B cell (primary cell): ENCODE measurements around the gene CDH16. TPM values are rescaled to one million over a fixed set of nuclear protein-coding genes. Genes with fewer than 3 reads are reported as not detected.
"Not testable (repeated sequence)": the region's sequence is repeated elsewhere in the genome, so short reads cannot be mapped to it uniquely, and the experiment has no call there.

ENCODE experiments used
- ATAC-seq: fragments of 200-7000 bp; cut with Tn5 transposase; one replicate; pipeline ENCODE4 v1.10.0; 2021; ENCODE audit warnings: low read depth, mild to moderate bottlenecking, moderate number of reproducible peaks, moderate library complexity
- CTCF ChIA-PET: fragments of 350-600 bp; sonication (Branson Sonifier 250); formaldehyde crosslinking; loops from one replicate; lab custom pipeline; 2021; ENCODE audit warnings: antibody characterized with exemption, inconsistent platforms; lab: Charles Lee
- POLR2A ChIA-PET: fragments of 350-600 bp; sonication (Branson Sonifier 250); formaldehyde crosslinking; loops from one replicate; lab custom pipeline; 2021; ENCODE audit warnings: antibody characterized with exemption; lab: Charles Lee
- DNase-seq: peaks from one replicate; pipeline ENCODE4 v3.0.0; 2013
- H2AFZ ChIP-seq: 2 replicates; pipeline ENCODE4 v1.6.1; 2012; ENCODE audit warnings: mild to moderate bottlenecking, low read depth, low read length; ENCODE audit not compliant: insufficient read depth, poor library complexity, severe bottlenecking
- H3K27ac ChIP-seq, 2 donors: 1 replicate in 1 of 2; 2 replicates in 1 of 2; pipeline ENCODE4 v1.5.1; 2012 to 2013; ENCODE audit warnings: low read length in 2 of 2, mild to moderate bottlenecking in 2 of 2, moderate library complexity in 1 of 2
- H3K27me3 ChIP-seq, 4 experiments: fragments of 200-600 bp in 1 of 4; sonication (generic) in 1 of 4; replicated peaks in 1 of 4; 1 replicate in 2 of 4; 2 replicates in 2 of 4; pipeline versions ENCODE4 v1.6.1 to v1.7.0; 2013 to 2016; ENCODE audit warnings: low read length in 3 of 4, mild to moderate bottlenecking in 2 of 4, mixed read lengths in 1 of 4, moderate library complexity in 1 of 4; ENCODE audit not compliant: insufficient read depth in 4 of 4, control insufficient read depth in 3 of 4; ENCODE audit errors: control extremely low read depth in 1 of 4
- H3K36me3 ChIP-seq, 2 experiments: replicated peaks in 1 of 2; 1 replicate in 1 of 2; 2 replicates in 1 of 2; pipeline versions ENCODE4 v1.6.1 to v1.7.1; 2013; ENCODE audit warnings: low read length in 1 of 2; ENCODE audit not compliant: insufficient read depth in 2 of 2, control insufficient read depth in 1 of 2; ENCODE audit errors: control extremely low read depth in 1 of 2, extremely low read depth in 1 of 2
- H3K4me1 ChIP-seq, 2 donors: fragments of 200-600 bp in 1 of 2; sonication (generic) in 1 of 2; 1 replicate in 1 of 2; 2 replicates in 1 of 2; pipeline versions ENCODE4 v1.5.1 to v1.6.1; 2013 to 2017; ENCODE audit warnings: low read length in 2 of 2; ENCODE audit not compliant: control insufficient read depth in 2 of 2, insufficient read depth in 2 of 2
- H3K4me2 ChIP-seq: replicated peaks from 2 replicates; pipeline ENCODE3; 2012; ENCODE audit warnings: mild to moderate bottlenecking, low read depth, low read length; ENCODE audit not compliant: poor library complexity, severe bottlenecking
- H3K4me3 ChIP-seq, 5 experiments: fragments of 200-600 bp in 1 of 5; sonication (generic) in 1 of 5; 1 replicate in 3 of 5; 2 replicates in 2 of 5; pipeline versions ENCODE4 v1.5.1 to v1.7.0; 2011 to 2016; ENCODE audit warnings: low read length in 4 of 5, mild to moderate bottlenecking in 4 of 5, low read depth in 2 of 5, control low read depth in 1 of 5, moderate library complexity in 1 of 5; ENCODE audit not compliant: insufficient read depth in 1 of 5; ENCODE audit errors: control extremely low read depth in 1 of 5, extremely low read depth in 1 of 5
- H3K79me2 ChIP-seq: fragments of 200-600 bp; sonication (generic); one replicate; pipeline ENCODE4 v1.6.0; 2016; ENCODE audit warnings: low read length; ENCODE audit not compliant: control insufficient read depth, insufficient read depth
- H3K9ac ChIP-seq: fragments of 200-600 bp; sonication (generic); 2 replicates; pipeline ENCODE4 v1.6.1; 2017; ENCODE audit warnings: mild to moderate bottlenecking, low read length, moderate library complexity
- H3K9me3 ChIP-seq, 3 donors: one replicate each; pipeline versions ENCODE4 v1.6.1 to v1.7.1; 2013; ENCODE audit warnings: low read length in 2 of 3; ENCODE audit not compliant: control insufficient read depth in 2 of 3, insufficient read depth in 1 of 3; ENCODE audit errors: control extremely low read depth in 1 of 3
- H4K20me1 ChIP-seq: 2 replicates; pipeline ENCODE4 v1.6.0; 2012; ENCODE audit warnings: mild to moderate bottlenecking, low read length; ENCODE audit not compliant: insufficient read depth, control insufficient read depth, poor library complexity, severe bottlenecking
- H3K27ac Mint-ChIP-seq: one replicate; pipeline ENCODE4 v1.8.0; 2021; ENCODE audit warnings: mixed read lengths
- H3K27me3 Mint-ChIP-seq: one replicate; pipeline ENCODE4 v1.8.0; 2021; ENCODE audit warnings: mixed read lengths
- H3K4me1 Mint-ChIP-seq: one replicate; pipeline ENCODE4 v1.8.0; 2021; ENCODE audit warnings: mixed read lengths
- H3K4me3 Mint-ChIP-seq: one replicate; pipeline ENCODE4 v1.8.0; 2021; ENCODE audit warnings: mixed read lengths
- H3K9me3 Mint-ChIP-seq: one replicate; pipeline ENCODE4 v1.8.0; 2022; ENCODE audit warnings: mixed read lengths; ENCODE audit not compliant: insufficient read depth
- EZH2 ChIP-seq: IDR thresholded peaks from 2 replicates; pipeline ENCODE4 v1.6.1; 2012; ENCODE audit warnings: borderline replicate concordance, low read depth, mild to moderate bottlenecking, moderate library complexity, low read length; ENCODE audit not compliant: insufficient read depth, poor library complexity, severe bottlenecking
- WGBS: methylation state at CpG from one replicate; pipeline ENCODE4 v1.1.5; 2013; ENCODE audit warnings: missing lambda C conversion rate; ENCODE audit not compliant: insufficient coverage; 5-methylcytosine and 5-hydroxymethylcytosine counted together
- intact Hi-C: fragments of 100-400 bp; cut with micrococcal nuclease; formaldehyde crosslinking; loops from one replicate; pipeline ENCODE4 v1.10.0; 2022
- polyA plus RNA-seq: library from polyadenylated mRNA; depleted of rRNA; stranded (reverse); fragments of >200 nt; gene quantifications from 2 replicates; pipeline ENCODE4 v1.2.3, GENCODE V29; 2012
- total RNA-seq, 2 donors: library from RNA; stranded (reverse); fragments of 120-200 nt in 1 of 2; gene quantifications; 1 replicate in 1 of 2; 2 replicates in 1 of 2; pipeline versions ENCODE4 v1.2.3 to v1.2.4, GENCODE V29; 2013 to 2022
- TF ChIP-seq, protein P1 (sequence below): fragments of 200-600 bp; IDR thresholded peaks from one replicate; pipeline ENCODE4 v1.8.0; 2022; ENCODE audit warnings: antibody characterized with exemption, mild to moderate bottlenecking

Gene CDH16
- total and polyA plus RNA-seq, 2 donors (not counting 1 experiment from before 2014, with no cell fraction given) = not detected

- intact Hi-C loops = no loop called here
- TF ChIP-seq, protein P1, sequence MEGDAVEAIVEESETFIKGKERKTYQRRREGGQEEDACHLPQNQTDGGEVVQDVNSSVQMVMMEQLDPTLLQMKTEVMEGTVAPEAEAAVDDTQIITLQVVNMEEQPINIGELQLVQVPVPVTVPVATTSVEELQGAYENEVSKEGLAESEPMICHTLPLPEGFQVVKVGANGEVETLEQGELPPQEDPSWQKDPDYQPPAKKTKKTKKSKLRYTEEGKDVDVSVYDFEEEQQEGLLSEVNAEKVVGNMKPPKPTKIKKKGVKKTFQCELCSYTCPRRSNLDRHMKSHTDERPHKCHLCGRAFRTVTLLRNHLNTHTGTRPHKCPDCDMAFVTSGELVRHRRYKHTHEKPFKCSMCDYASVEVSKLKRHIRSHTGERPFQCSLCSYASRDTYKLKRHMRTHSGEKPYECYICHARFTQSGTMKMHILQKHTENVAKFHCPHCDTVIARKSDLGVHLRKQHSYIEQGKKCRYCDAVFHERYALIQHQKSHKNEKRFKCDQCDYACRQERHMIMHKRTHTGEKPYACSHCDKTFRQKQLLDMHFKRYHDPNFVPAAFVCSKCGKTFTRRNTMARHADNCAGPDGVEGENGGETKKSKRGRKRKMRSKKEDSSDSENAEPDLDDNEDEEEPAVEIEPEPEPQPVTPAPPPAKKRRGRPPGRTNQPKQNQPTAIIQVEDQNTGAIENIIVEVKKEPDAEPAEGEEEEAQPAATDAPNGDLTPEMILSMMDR = no peak
- TF ChIP-seq EZH2 = no peak
- H3K4me3 Mint-ChIP-seq = no peak overlapping the region
Measured at GRCh38 chr16:66898207-66898606, 20.5 kb downstream of the CDH16 start.

GRCh38 chr16:66896682-66897081 lies 22.0 kb downstream of the CDH16 start:
- ATAC-seq, POLR2A ChIA-PET, H3K9me3 Mint-ChIP-seq, H3K27me3 ChIP-seq, H3K4me3 Mint-ChIP-seq, H3K4me3 ChIP-seq, intact Hi-C loops, H3K4me2 ChIP-seq, H3K9ac ChIP-seq, H3K4me1 Mint-ChIP-seq, DNase-seq, H3K27ac Mint-ChIP-seq, H2AFZ ChIP-seq, H3K79me2 ChIP-seq, H3K36me3 ChIP-seq, H3K4me1 ChIP-seq, H3K27me3 Mint-ChIP-seq, H3K27ac ChIP-seq, H4K20me1 ChIP-seq, H3K9me3 ChIP-seq: not testable (repeated sequence)
- 98% methylated on average over 5 of the region's 5 CpGs for WGBS
- CTCF ChIA-PET = interaction anchor here (1.0 to 1.3 kb wide), 2 partner anchors 10 to 259 kb away, joined by 3 to 4 read pairs; no protein-coding TSS in a partner anchor

More at GRCh38 chr16:66898207-66898606, 20.5 kb downstream of the CDH16 start:
- no peaks in the 10 kb centered on the region for H3K79me2 ChIP-seq
- Mint-ChIP-seq H3K27ac (no peak overlapping the region), H3K4me1 (no peaks in the 10 kb centered on the region), H3K9me3 (no peaks in the 10 kb centered on the region), H3K27me3 (no peaks in the 10 kb centered on the region)
- H3K36me3 ChIP-seq = no peaks in the 10 kb centered on the region
- WGBS = 90% methylated on average over 2 of the region's 3 CpGs
- H3K4me3 ChIP-seq = no peak overlapping the region
- ChIA-PET POLR2A (interaction anchor here (0.7 kb wide), 1 partner anchor 544 kb away, joined by 4 read pairs; no protein-coding TSS in a partner anchor), CTCF (interaction anchor here (1.2 kb wide), 1 partner anchor 30 kb away, joined by 6 read pairs; no protein-coding TSS in a partner anchor)
- no peaks in the 10 kb centered on the region for H3K9me3 ChIP-seq
- no peak overlapping the region for H3K4me2 ChIP-seq
- no peak for ATAC-seq
- DNase-seq = no peak
- peaks cover 0 to 3% (median 0%) of the 10 kb centered on the region in 4 experiments for H3K27me3 ChIP-seq
- H3K9ac ChIP-seq = no peak overlapping the region
- no peaks in the 10 kb centered on the region for H4K20me1 ChIP-seq
- peaks cover 0 to 3% of the 10 kb centered on the region in 2 donors for H3K4me1 ChIP-seq
- H3K27ac ChIP-seq = no peak overlapping the region
- H2AFZ ChIP-seq = no peak overlapping the region
